GM13976 (cell line): Measurements from ENCODE around the gene NRF1.

Source experiments
- DNase-seq: peaks from one replicate; pipeline ENCODE4 v3.0.0; 2012; ENCODE audit warnings: low spot score
- CTCF ChIP-seq: IDR thresholded peaks from 2 replicates; pipeline ENCODE4 v1.5.1; 2012; ENCODE audit warnings: borderline replicate concordance, mild to moderate bottlenecking; ENCODE audit not compliant: insufficient read depth; ENCODE audit errors: extremely low read depth, missing control alignments, control extremely low read depth
- in situ Hi-C: fragments of 300-500 bp; cut with MboI; formaldehyde crosslinking; loops from one replicate; pipeline ENCODE4 v1.12.0; 2022; ENCODE audit warnings: low sequenced_read_pairs, mixed read lengths, inconsistent platforms; ENCODE audit not compliant: unreplicated experiment

The NRF1 gene

GRCh38 chr7:129799350-129799955 lies 187.9 kb downstream of the NRF1 start:
- no peak for TF ChIP-seq CTCF
- DNase-seq, result peak; percentile 22
- in situ Hi-C loops, result no loop called here

DNA sequence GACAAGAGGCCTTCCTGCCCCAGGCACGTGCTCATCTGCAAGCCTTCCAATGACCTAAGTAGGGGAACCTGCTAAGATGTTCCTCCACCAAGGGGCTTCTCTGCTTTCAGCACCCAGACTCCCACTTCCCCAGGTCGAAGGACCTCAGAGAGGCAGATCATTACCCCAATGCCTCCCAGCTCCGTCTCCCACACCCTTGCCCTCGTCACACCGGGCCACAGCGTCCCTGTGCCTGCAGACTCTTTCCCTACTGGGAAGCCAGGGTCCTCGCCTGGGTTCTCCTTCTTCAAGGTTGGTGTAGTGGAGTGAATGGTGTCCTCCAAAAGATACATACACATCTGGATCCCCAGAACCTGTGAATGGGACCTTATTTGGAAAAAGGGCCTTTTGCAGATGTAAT lies 189.4 kb downstream of the NRF1 start:
- TF ChIP-seq CTCF, result no peak
- DNase-seq, result no peak
- in situ Hi-C loops, result no loop called here

- TF ChIP-seq CTCF, result no peak
- DNase-seq, result no peak
- in situ Hi-C loops, result no loop called here
Measured at GRCh38 chr7:129801882-129802281, 190.4 kb downstream of the NRF1 start.

- DNase-seq, result no peak
- in situ Hi-C loops, result no loop called here
- TF ChIP-seq CTCF, result no peak
Measured at GRCh38 chr7:129803546-129804081, 192.1 kb downstream of the NRF1 start.

- in situ Hi-C loops, result no loop called here
- no peak for TF ChIP-seq CTCF
- DNase-seq, result peak; percentile 11
Measured at GRCh38 chr7:129804111-129804889, 192.8 kb downstream of the NRF1 start.

DNA sequence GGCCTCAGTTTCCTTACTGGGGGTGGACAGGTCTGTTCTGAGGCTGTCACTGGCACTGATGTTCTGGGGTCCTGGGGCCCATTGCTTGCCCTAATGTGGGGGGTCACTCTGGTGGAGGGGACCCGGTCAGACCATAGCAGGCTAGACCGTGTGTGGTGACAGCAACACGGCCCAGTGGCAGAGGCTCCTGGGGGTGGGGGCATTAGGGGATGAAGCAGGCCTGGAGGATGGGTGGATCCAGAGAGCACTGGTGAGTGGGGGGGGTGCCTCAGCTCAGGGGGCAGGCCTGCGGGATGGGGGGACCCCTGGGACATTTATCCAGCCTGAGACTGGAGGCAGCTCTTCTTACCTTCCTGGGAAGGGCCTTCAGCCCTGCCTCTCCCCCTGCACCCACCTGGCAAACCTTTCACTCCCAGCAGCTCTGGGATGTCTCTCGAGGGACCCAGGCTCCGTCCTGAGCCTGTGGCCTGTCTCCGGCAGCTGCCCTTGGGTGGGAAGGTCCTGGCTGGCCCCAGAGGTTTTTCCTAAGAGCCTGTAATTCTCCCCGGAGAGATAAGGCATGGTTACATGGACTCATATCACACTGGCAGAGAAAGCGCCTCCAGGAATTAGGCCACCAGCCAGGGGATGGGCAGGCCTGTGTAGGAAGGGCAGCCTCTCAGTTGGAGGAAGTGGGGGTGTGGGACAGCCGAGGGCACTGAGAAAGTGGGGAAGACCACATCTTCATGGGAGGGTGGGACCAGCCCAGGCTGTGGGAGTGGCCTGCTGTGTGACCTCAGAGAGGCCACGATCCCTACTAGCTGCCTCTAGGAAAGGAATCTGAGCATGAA lies 193.6 kb downstream of the NRF1 start:
- no peak for TF ChIP-seq CTCF
- in situ Hi-C loops, result no loop called here

More for the DNA sequence above, 193.6 kb downstream of the NRF1 start:
- DNase-seq, result no peak
